GM10248 (cell line): ENCODE results near the gene ATP5F1E.
A peak's percentile ranks its signal among the peaks of the same experiment; 100 is the strongest.

Experiments
- CTCF ChIA-PET: fragments of 300-600 bp; sonication (Branson Sonifier 250); formaldehyde crosslinking; extraction: SDS; loops from one replicate; lab custom pipeline; 2021; ENCODE audit warnings: antibody characterized with exemption; lab: Yijun Ruan, JAX
- POLR2A ChIA-PET: fragments of 350-650 bp; sonication (Branson Sonifier 250); formaldehyde crosslinking; extraction: SDS; loops from one replicate; lab custom pipeline; 2020; ENCODE audit warnings: antibody characterized with exemption; lab: Yijun Ruan, JAX
- DNase-seq: peaks from one replicate; pipeline ENCODE4 v3.0.0; 2012; ENCODE audit errors: extremely low spot score
- TF ChIP-seq, protein P1 (sequence below): IDR thresholded peaks from 2 replicates; pipeline ENCODE4 v1.5.1; 2012; ENCODE audit warnings: mild to moderate bottlenecking, low read depth; ENCODE audit errors: extremely low read depth, missing control alignments, control extremely low read depth

Gene ATP5F1E

DNA sequence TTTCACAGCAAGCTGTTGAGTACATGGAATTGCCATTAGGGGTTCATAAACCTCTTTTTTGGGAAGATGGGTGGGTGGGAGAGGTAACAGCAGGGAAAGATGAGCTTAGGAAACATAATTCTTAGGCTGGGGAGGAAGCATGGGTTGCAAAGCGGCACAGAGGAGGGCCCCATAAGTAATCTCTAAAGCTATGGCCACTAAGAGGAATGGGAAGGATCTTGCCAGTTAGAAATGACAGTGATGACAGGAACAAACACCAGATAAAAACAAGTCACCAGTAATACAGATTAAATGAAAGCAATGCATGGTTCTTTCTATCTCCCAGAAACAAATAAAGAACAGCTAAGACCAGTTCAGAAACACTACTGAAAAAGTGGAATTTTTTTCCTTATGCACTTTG lies 41.4 kb upstream of the ATP5F1E start:
- CTCF ChIA-PET: interaction anchor here (0.9 to 2.6 kb wide), 5 partner anchors 9 to 423 kb away, joined by 3 to 10 read pairs (median 3); partner anchors contain the start of gene STX16
- POLR2A ChIA-PET: no interaction called here
- no peak for DNase-seq
- TF ChIP-seq, protein P1, sequence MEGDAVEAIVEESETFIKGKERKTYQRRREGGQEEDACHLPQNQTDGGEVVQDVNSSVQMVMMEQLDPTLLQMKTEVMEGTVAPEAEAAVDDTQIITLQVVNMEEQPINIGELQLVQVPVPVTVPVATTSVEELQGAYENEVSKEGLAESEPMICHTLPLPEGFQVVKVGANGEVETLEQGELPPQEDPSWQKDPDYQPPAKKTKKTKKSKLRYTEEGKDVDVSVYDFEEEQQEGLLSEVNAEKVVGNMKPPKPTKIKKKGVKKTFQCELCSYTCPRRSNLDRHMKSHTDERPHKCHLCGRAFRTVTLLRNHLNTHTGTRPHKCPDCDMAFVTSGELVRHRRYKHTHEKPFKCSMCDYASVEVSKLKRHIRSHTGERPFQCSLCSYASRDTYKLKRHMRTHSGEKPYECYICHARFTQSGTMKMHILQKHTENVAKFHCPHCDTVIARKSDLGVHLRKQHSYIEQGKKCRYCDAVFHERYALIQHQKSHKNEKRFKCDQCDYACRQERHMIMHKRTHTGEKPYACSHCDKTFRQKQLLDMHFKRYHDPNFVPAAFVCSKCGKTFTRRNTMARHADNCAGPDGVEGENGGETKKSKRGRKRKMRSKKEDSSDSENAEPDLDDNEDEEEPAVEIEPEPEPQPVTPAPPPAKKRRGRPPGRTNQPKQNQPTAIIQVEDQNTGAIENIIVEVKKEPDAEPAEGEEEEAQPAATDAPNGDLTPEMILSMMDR: no peak

DNA sequence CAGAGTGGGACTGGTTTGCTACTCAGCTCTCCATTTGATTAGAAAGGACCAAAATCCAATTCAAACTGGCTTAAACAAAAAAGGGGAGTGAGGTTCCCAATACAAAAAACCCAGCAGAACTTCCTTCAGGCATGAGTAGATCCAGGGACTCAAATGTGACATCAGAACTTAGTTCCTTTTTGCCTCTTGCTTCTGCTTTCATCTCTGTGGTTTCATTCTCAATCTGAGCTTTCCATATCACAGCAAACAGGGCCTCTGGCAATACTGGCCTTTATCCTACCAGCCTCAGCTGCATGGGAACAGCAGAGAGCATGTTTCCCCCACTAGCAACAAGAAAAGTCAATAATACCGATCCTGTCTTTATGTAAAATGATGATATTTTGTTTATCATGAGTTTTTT lies 39.1 kb upstream of the ATP5F1E start:
- DNase-seq: peak; percentile 35
- TF ChIP-seq, protein P1: no peak
- CTCF ChIA-PET: interaction anchor here (2.4 kb wide), 1 partner anchor 17 kb away, joined by 10 read pairs; no protein-coding TSS in a partner anchor
- POLR2A ChIA-PET: no interaction called here

DNA sequence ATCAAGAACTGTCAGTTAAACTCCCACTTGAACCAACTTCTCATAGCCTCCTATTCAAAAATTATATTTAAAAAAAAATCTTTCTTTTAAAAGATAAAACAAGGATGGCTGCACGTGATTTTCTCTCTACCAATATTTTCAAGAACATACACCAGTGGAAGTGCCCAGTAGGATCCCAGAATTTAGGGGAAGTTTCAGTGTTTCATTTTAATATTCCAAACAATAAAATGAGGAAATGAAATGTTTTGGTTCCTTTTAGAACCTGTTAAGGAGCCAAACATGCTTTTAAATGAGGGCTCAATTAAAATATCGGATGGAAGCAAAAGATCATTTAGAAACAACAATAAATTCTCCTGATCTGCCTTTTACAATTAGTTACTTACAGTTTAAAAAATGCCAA lies 36.9 kb upstream of the ATP5F1E start:
- TF ChIP-seq, protein P1: no peak
- ChIA-PET CTCF (no interaction called here), POLR2A (no interaction called here)
- no peak for DNase-seq

DNA sequence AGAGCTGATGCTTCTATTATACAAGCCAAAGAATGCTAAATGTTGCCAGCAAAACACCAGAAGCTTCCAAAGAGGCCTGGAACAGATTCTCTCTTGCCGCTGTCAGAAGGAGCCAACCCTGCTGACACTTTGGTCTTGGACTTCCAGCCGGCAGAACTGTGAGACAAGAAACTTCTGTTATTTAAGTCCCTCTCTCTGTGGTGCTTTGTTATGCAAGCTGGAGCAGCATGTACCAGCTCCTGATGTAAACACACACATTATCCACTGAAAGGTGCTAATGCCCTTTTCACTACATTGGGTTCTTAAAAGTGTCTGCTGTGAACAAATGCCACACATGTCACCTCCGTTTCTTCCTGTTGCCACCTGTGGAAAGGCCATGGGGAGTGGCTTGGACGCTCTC lies 36.4 kb upstream of the ATP5F1E start:
- DNase-seq: no peak
- POLR2A ChIA-PET: no interaction called here
- TF ChIP-seq, protein P1: no peak
- CTCF ChIA-PET: interaction anchor here (1.0 kb wide), 1 partner anchor 139 kb away, joined by 4 read pairs; no protein-coding TSS in a partner anchor

DNA sequence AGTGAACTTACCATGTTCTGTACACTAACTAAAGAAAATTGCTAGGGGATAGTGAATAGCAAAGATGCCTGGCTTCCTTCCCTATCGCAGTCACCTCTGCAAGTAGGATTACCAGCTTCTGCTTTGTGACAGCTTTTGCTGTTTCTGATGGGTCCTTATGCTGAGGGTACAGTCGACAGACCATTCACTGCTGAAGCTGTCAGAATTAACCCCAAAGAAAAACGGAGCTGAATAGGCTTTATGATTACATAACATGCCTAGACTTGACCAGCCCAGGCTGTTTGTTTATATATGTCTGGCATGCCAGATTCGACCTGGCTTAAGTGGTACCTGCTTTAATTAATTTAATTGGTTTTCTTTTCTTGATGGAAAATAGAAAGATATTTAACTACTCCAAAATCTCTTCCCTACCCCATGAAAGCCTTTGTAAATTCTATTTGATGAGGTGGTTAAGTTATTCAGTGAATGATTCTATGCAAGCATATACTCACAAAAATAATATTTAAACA lies 32.1 kb upstream of the ATP5F1E start:
- DNase-seq: no peak
- ChIA-PET CTCF (interaction anchor here (1.4 kb wide), 1 partner anchor 24 kb away, joined by 4 read pairs; no protein-coding TSS in a partner anchor), POLR2A (no interaction called here)
- TF ChIP-seq, protein P1: no peak

DNA sequence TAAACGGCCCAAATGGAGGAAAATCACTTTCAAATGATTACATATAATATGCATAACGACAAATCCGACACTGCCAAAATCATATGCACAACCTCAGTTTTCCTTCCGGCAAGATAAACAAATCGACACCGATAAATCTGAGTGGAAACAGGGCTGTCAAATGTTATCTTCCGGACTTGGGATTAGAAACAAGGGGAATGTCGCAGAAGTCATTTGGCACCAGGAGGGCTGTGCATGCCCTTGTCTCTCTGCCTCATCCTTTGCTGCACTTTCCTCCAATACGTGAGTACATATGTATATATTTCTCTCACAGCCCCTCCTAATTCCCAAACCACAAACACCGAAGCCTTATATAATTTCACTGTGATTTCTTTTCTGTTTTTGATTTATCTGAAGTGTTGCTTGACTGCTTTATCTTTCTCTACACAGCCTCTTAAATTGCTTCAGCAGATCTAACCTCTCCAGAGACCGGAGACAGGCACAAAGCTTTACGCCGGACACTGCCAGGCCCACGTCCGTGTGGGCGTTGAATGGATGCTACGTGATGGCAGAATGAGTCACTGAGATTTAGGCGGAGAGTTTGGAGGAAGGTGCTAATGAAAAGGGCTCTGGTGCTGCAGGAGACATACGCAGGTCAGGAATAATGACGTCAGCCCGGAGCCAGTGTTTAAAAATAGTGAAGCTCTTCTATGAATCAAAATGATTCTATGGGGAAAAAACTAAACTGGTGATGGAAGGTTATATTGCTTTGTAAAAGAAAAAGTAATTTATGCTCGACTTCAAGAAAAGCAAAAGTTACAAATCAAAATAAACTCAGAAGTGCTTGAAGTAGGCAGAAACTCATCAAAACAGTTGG lies 31.5 kb upstream of the ATP5F1E start:
- CTCF ChIA-PET: interaction anchor here (1.4 kb wide), 1 partner anchor 24 kb away, joined by 4 read pairs; no protein-coding TSS in a partner anchor

More for the DNA sequence above, 31.5 kb upstream of the ATP5F1E start:
- DNase-seq: no peak
- TF ChIP-seq, protein P1: no peak
- POLR2A ChIA-PET: no interaction called here
